Measurements from ENCODE around the gene SLC22A14.

Gene SLC22A14

DNA sequence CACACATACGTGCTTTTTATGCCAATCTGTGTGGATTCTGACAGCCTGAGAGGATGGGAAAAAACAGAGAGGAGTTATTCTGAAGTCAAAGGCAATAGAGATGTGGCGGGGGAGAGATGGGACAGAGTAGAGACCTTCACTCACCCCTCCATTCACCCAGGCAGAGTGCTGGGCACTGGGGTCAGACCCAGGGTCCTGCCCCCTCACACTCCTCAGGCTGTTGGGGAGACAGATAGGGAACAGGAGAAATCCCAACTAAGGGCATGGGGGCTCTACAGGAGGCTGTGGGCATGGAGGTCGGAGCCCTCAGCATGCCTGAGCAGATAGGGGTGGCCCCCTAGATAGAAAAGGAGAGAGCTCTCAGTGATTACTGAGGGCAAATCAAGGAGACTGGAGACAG lies 30.3 kb downstream of the SLC22A14 start:
- DNase-seq (ENCODE audit: low read depth), result no peak
- H3K4me3 ChIP-seq (ENCODE audit: low read depth, low read length), result no peak overlapping the region
- TF ChIP-seq, protein P1, sequence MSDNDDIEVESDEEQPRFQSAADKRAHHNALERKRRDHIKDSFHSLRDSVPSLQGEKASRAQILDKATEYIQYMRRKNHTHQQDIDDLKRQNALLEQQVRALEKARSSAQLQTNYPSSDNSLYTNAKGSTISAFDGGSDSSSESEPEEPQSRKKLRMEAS (IDR thresholded peaks at IDR 0.05; ENCODE audit: low read depth, low read length), result no peak
- TF ChIP-seq POLR2A (IDR thresholded peaks at IDR 0.05; ENCODE audit: extremely low read depth, insufficient read length), result no peak
- TF ChIP-seq MYC (IDR thresholded peaks at IDR 0.05; ENCODE audit: low read depth, low read length), result no peak
- TF ChIP-seq, protein P2, sequence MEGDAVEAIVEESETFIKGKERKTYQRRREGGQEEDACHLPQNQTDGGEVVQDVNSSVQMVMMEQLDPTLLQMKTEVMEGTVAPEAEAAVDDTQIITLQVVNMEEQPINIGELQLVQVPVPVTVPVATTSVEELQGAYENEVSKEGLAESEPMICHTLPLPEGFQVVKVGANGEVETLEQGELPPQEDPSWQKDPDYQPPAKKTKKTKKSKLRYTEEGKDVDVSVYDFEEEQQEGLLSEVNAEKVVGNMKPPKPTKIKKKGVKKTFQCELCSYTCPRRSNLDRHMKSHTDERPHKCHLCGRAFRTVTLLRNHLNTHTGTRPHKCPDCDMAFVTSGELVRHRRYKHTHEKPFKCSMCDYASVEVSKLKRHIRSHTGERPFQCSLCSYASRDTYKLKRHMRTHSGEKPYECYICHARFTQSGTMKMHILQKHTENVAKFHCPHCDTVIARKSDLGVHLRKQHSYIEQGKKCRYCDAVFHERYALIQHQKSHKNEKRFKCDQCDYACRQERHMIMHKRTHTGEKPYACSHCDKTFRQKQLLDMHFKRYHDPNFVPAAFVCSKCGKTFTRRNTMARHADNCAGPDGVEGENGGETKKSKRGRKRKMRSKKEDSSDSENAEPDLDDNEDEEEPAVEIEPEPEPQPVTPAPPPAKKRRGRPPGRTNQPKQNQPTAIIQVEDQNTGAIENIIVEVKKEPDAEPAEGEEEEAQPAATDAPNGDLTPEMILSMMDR (IDR thresholded peaks at IDR 0.05; ENCODE audit: low read depth, low read length), result no peak

DNA sequence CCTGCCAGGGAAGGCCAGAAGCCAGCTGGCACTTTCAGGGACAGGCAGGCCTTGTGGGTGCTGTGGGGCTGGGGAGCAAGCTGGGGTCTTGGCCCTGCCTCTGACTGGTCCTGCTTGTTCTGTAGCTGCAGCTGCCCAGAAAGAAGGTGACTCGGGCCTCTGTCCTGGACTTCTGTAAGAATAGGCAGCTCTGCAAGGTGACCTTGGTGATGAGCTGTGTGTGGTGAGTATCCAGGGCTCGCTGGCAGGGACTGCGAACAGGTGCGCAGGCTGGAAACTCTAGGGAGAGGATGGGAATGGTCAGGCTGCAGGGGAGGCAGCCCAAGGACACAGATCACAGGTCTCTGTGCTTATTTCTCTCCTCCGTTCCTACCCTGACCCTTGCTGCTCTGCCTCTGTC lies 31.2 kb downstream of the SLC22A14 start:
- TF ChIP-seq MYC (IDR thresholded peaks at IDR 0.05; ENCODE audit: low read depth, low read length) (no peak), POLR2A (IDR thresholded peaks at IDR 0.05; ENCODE audit: extremely low read depth, insufficient read length) (no peak)
- TF ChIP-seq, protein P1 (IDR thresholded peaks at IDR 0.05; ENCODE audit: low read depth, low read length), result no peak
- TF ChIP-seq, protein P2 (IDR thresholded peaks at IDR 0.05; ENCODE audit: low read depth, low read length), result no peak

DNA sequence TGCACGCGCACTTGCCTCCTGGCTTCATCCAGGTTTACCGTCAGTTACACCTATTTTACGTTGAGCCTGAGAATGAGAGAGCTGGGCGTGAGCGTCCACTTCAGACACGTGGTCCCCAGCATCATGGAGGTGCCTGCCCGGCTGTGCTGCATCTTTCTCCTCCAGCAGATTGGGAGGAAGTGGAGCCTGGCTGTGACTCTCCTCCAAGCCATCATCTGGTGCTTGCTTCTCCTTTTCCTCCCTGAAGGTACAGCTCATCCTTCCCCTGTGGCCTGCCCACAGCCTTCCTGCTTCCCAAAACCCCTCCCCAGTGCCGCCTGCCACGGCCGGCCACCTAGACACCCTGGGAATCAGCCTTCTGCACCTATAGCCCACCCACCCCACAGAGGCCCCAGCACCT lies 31.6 kb downstream of the SLC22A14 start:
- no peak overlapping the region for H3K4me3 ChIP-seq (ENCODE audit: low read depth, low read length)
- no peak for DNase-seq (ENCODE audit: low read depth)
- TF ChIP-seq, protein P2 (IDR thresholded peaks at IDR 0.05; ENCODE audit: low read depth, low read length), result no peak
- TF ChIP-seq POLR2A (IDR thresholded peaks at IDR 0.05; ENCODE audit: extremely low read depth, insufficient read length) (no peak), MYC (IDR thresholded peaks at IDR 0.05; ENCODE audit: low read depth, low read length) (no peak)
- TF ChIP-seq, protein P1 (IDR thresholded peaks at IDR 0.05; ENCODE audit: low read depth, low read length), result no peak

More for the DNA sequence above, 31.2 kb downstream of the SLC22A14 start:
- DNase-seq (ENCODE audit: low read depth), result no peak
- no peak overlapping the region for H3K4me3 ChIP-seq (ENCODE audit: low read depth, low read length)

DNA sequence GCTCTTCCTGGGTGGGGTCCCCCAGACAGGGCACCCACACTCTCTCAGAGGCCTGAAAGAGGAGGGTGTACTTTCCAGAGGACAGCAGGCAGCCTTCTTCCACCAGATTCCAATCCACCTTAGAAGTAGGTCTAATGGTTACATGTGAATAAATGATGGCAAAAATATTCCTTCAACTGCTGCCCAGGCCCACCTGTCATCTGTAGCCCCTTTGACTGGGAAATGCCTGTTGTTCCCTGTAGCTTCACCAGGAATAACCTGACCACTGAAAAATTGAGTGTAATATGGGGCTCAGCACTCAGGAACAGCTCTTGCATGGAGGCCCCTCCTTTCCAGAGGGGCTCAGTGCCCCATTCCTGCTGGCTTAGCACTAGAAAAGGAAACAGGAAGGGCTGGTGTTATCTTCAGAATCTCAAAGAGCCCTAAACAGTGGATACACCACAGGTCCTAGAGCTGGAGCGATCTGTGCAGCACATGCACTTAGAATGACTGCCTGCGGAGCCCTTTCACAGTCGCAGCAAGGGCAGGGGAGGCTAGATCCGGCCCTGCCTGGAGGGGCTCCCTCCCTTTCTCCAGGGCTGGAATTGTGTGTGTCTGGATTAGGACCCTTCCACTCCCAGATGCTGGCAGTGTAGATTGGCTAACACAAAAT lies 32.1 kb downstream of the SLC22A14 start:
- TF ChIP-seq POLR2A (IDR thresholded peaks at IDR 0.05; ENCODE audit: extremely low read depth, insufficient read length), result no peak
- no peak for TF ChIP-seq MYC (IDR thresholded peaks at IDR 0.05; ENCODE audit: low read depth, low read length)
- TF ChIP-seq, protein P1 (IDR thresholded peaks at IDR 0.05; ENCODE audit: low read depth, low read length), result no peak
- TF ChIP-seq, protein P2 (IDR thresholded peaks at IDR 0.05; ENCODE audit: low read depth, low read length), result no peak
- DNase-seq (ENCODE audit: low read depth), result no peak
- H3K4me3 ChIP-seq (ENCODE audit: low read depth, low read length), result no peak overlapping the region

DNA sequence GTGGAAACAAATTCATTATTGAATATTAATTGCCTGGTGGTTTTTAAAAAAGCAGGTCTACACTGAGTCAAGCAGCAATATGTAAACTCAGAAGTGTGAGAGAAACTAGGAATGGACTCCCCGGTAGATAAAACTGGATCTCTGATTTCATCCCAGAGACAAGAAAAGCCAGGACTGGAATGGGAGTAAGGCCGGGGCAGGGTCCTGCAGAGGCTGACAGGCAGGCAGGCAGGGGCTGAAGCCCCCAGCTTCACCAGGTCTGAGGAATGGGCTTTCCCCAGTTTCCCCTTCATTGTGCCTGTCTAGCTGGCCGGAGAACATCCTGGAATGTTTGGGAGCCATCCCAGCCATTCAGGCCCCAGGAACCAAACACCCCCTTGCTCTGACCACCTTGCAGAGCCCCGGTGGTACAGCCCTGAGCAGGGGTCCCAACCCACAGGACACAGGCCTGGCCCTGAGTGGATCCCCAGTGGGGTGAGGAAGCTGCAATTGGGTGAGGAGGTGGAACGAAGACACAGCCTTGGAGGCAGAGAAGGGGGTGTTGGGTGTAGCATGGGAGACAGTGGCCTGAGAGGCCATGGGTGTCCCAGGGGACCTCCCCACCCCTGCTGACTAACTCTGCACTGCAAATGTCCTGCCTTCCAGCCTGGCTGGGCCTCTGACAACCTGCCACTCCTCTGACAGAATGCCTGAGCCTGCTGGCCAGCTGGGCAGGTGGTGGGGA lies 32.8 kb downstream of the SLC22A14 start:
- H3K4me3 ChIP-seq (ENCODE audit: low read depth, low read length), result no peak overlapping the region
- no peak for DNase-seq (ENCODE audit: low read depth)
- no peak for TF ChIP-seq MYC (IDR thresholded peaks at IDR 0.05; ENCODE audit: low read depth, low read length)
- TF ChIP-seq POLR2A (IDR thresholded peaks at IDR 0.05; ENCODE audit: extremely low read depth, insufficient read length), result no peak
- TF ChIP-seq, protein P2 (IDR thresholded peaks at IDR 0.05; ENCODE audit: low read depth, low read length), result no peak
- TF ChIP-seq, protein P1 (IDR thresholded peaks at IDR 0.05; ENCODE audit: low read depth, low read length), result no peak
